HepG2 (cell line): ENCODE measurements around the gene RYR2.

Source experiments
- ADNP ChIP-seq: sonication (generic); formaldehyde crosslinking; IDR thresholded peaks from 2 replicates; pipeline ENCODE4 v1.4.0; 2020; ENCODE audit warnings: missing genetic modification reagents
- BRCA1 ChIP-seq: sonication (generic); formaldehyde crosslinking; IDR thresholded peaks from 2 replicates; pipeline ENCODE4 v1.4.0; 2020; ENCODE audit warnings: missing genetic modification reagents
- CTCF ChIP-seq: sonication (generic); formaldehyde crosslinking; IDR thresholded peaks from 2 replicates; pipeline ENCODE4 v1.5.0; 2020; ENCODE audit warnings: mild to moderate bottlenecking, missing genetic modification reagents, moderate library complexity
- JUNB ChIP-seq: sonication (generic); formaldehyde crosslinking; IDR thresholded peaks from 2 replicates; pipeline ENCODE4 v1.8.0; 2022; ENCODE audit warnings: missing genetic modification reagents, mild to moderate bottlenecking, borderline replicate concordance
- PAX8 ChIP-seq: sonication (generic); formaldehyde crosslinking; IDR thresholded peaks from 2 replicates; pipeline ENCODE4 v1.8.0; 2022; ENCODE audit warnings: mild to moderate bottlenecking, missing genetic modification reagents, borderline replicate concordance
- RELA ChIP-seq: sonication (generic); formaldehyde crosslinking; IDR thresholded peaks from 2 replicates; pipeline ENCODE4 v1.4.0; 2020; ENCODE audit warnings: missing genetic modification reagents
- REST ChIP-seq, 2 experiments: IDR thresholded peaks; 2 replicates each; pipeline ENCODE4 v1.6.1; 2011 to 2012; ENCODE audit warnings: low read length in 2 of 2, borderline replicate concordance in 1 of 2, low read depth in 1 of 2, mild to moderate bottlenecking in 1 of 2, moderate library complexity in 1 of 2
- TARDBP ChIP-seq: sonication (generic); formaldehyde crosslinking; IDR thresholded peaks from 2 replicates; pipeline ENCODE4 v1.8.0; 2022; ENCODE audit warnings: mild to moderate bottlenecking, missing genetic modification reagents
- UBTF ChIP-seq: sonication (generic); formaldehyde crosslinking; IDR thresholded peaks from 2 replicates; pipeline ENCODE4 v1.4.0; 2020; ENCODE audit warnings: mild to moderate bottlenecking, missing genetic modification reagents
- ZBTB4 ChIP-seq: sonication (generic); formaldehyde crosslinking; IDR thresholded peaks from 2 replicates; pipeline ENCODE4 v1.4.0; 2020; ENCODE audit warnings: missing genetic modification reagents, mild to moderate bottlenecking, borderline replicate concordance

- no peak for TF ChIP-seq BRCA1 (CRISPR knock-in tag)
- no peak for TF ChIP-seq ZBTB4 (CRISPR knock-in tag)
- TF ChIP-seq REST (IDR thresholded peaks at IDR 0.05; ENCODE audit: borderline replicate concordance in 1 of 2, low read depth in 1 of 2, low read length in 2 of 2), result no peak
- no peak for TF ChIP-seq RELA
- no peak for TF ChIP-seq PAX8
- TF ChIP-seq CTCF, result no peak
- TF ChIP-seq ADNP (CRISPR knock-in tag), result no peak
- TF ChIP-seq UBTF (CRISPR knock-in tag), result no peak
- no peak for TF ChIP-seq JUNB (CRISPR knock-in tag)
- TF ChIP-seq TARDBP (CRISPR knock-in tag), result no peak
Measured at GRCh38 chr1:237320890-237321289, 278.9 kb downstream of the RYR2 start.
